C4-2B (cell line): ENCODE data around the gene EVX1.

Experiments used
- H3K27ac ChIP-seq: fragments of 450-650 bp; 2 replicates; pipeline ENCODE4 v1.5.1; 2017
- CTCF ChIP-seq: fragments of 450-650 bp; conservative IDR thresholded peaks from 2 replicates; pipeline ENCODE4 v1.5.1; 2017; ENCODE audit warnings: mild to moderate bottlenecking
- ZFX ChIP-seq: fragments of 450-650 bp; IDR thresholded peaks from 2 replicates; pipeline ENCODE4 v1.6.1; 2017

Gene EVX1

DNA sequence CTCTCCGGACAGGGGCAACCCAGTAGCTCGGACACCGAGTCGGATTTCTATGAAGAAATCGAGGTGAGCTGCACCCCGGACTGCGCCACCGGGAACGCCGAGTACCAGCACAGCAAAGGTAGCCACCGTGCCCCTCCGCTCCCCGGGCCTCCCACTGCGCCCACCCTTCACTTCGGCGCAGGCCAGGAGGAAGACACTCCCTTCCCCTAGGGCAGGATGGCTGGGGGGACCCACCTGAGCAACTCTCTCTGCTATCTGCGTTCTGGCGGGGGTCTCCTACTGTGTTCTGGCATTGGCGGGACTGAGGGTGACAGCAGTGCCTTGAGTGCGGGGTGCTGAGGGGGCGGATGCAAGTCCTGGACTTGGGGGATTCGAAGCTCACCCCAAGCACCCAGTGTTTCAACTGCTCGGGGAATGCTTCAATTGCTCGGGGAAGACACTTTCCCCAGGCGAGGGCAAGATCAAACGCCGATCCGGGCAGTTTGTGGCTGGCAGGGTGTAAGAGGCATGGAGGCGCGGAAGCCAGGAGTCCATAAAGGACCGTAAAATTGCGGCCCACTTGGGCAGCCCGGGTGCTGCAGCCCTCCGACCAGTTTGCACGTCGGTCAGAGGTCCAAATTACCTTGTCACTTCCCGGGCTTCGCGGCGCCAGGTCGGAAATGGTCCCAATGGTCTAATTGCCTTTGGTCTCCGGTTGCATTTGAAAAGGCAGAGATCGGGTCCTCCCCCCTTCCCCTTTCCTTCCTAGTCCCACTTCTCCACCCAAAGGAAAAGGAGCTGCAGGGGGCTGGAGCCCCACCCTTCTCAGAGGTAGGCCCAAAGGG is 950 bp downstream of the EVX1 start:
- H3K27ac ChIP-seq: no peak overlapping the region
- no peak for TF ChIP-seq ZFX
- no peak for TF ChIP-seq CTCF

GRCh38 chr7:27244488-27245123 is 2.0 kb downstream of the EVX1 start:
- no peak for TF ChIP-seq ZFX
- TF ChIP-seq CTCF: no peak

DNA sequence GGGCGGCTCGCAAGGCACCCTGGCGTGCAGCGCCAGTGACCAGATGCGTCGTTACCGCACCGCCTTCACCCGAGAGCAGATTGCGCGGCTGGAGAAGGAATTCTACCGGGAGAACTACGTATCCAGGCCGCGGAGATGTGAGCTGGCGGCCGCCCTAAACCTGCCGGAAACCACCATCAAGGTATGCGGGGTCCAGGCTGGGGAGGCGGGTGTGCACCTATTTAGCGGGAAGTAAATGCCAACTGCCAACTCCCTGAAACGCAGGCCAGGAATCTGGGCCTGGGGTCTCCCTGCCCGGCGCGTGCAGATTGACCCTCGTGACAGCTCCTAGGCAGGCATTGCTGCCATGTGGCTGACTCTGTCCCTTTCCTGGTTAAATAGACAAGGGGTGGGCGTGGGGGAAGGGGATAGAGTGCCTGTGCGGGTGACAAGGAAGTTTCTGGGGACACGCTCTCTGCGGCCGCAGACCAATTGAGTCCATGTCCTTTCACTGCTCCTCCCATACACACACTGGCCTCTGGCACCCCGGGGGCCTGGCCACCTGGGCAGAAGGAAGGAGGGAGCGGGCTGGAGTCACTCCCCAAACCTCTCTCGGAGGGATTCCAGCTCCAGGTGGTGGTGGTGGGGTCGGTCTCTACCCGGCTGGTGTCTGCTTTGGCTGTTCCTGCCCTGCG is 2.7 kb downstream of the EVX1 start:
- no peak overlapping the region for H3K27ac ChIP-seq
- TF ChIP-seq CTCF (no peak), ZFX (no peak)

More at GRCh38 chr7:27244488-27245123, 2.0 kb downstream of the EVX1 start:
- H3K27ac ChIP-seq: no peak overlapping the region

GRCh38 chr7:27245798-27246691 is 3.4 kb downstream of the EVX1 start:
- no peak overlapping the region for H3K27ac ChIP-seq
- no peak for TF ChIP-seq CTCF
- no peak for TF ChIP-seq ZFX

DNA sequence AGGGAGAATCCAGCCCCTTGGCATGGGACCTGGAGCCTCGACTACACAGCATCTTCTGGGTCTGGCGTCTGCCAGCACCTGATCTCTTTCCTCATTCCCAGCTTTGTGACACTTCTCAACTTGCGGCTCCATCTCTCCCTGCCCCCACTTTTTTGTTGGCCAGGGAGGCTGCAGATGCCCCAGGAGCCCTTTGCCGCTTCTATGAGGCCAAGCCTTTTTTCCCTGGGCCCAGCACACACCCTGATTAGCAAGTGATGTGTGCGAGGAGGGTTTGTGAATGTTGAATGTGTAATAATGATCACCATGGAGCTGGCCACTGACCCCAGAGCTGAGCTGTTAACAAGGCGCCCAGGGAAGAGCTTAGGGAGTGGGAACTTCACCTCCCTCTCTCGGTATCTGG is 4.4 kb downstream of the EVX1 start:
- H3K27ac ChIP-seq: no peak overlapping the region
- no peak for TF ChIP-seq CTCF
- TF ChIP-seq ZFX: no peak

DNA sequence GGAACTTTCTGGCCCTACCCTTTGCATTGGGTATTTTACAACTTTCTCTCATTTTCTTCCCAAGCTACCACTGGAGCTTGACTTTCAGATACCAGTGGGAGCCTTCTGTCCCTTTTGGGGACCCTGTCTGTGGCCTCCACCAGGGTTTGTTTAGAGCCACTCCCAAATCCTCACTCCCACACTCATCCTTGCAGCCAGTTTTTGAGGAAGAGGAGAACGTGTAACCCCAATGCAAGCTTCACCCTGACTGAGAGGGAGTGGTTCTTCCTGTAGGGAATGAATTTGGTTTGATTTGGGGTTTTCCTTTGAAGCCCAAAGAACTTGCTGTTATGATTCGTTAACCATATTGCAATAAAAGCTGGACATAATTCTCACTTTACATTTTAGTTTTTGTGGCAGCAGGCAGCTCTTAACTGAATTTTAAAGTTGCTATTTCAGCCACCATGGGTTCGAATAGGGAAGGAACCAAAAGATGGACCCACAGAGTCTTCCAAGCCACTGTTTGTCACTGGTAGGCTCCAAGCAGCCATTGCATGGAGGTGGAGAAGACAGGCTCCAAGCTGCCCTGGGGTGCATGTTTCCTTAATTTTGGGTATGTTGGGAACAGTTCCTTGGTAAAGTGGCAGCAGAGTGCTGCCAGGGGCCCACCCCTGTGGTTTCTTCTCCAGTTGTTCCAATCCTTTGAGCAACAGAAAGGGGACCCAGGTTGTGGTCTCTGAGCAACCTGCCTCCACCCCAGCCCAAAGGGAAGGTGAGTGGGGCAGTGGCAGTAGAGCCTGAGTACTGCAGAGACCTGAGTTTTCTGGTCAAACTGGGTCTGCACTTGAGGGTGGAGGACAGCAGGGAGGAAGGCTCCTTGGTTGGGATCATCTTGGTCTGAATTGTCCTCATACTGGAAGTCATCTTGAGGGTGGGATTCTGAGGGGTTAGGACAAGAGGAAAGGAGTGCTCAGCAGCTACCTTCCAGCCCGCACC is 5.1 kb downstream of the EVX1 start:
- H3K27ac ChIP-seq: no peak overlapping the region
- no peak for TF ChIP-seq CTCF
- TF ChIP-seq ZFX: no peak
